GM15510 (cell line): ENCODE results near the gene BIVM.

ENCODE experiments used
- POLR2A ChIP-seq: IDR thresholded peaks from 3 replicates; pipeline ENCODE4 v1.6.1; 2011; ENCODE audit warnings: borderline replicate concordance; ENCODE audit not compliant: insufficient read length; ENCODE audit errors: extremely low read depth

Gene BIVM

DNA sequence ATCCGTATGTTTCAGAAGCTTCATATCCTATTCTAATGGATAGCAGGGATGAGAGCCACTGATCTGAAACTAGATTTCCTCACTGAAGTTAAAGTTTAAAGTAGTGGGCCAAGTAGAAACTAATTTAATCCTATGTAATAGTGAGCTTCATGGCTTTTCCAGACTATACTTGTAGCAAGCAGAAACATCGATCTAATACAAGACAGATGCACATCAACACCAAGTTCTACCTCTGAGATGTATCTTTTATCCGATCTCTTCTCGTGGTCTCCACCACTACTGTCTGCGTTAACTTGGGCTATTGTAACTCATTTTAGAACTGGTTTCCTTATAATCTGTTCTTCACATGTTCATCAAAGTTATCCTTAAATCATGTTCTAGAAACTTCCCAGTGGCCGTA lies 50.0 kb downstream of the BIVM start:
- TF ChIP-seq POLR2A = no peak

DNA sequence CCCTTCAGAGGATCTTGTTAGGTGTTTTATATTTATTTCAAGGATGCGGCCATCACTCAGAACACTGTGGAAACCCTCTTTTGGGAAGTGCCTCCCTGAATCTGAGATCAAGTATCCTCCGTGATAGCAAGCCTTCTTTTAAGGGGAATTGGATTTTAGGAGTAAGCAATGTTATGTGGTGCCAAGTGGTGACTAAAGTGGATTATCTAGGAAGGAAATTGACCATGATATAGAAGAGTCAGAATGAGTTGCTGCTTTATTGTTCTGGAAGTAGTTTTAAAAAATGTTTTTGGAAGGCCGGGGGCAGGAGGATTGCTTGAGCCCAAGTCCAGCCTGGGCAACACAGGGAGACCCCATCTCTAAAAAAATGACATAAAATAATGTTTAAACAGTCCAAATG lies 53.6 kb downstream of the BIVM start:
- TF ChIP-seq POLR2A = no peak

DNA sequence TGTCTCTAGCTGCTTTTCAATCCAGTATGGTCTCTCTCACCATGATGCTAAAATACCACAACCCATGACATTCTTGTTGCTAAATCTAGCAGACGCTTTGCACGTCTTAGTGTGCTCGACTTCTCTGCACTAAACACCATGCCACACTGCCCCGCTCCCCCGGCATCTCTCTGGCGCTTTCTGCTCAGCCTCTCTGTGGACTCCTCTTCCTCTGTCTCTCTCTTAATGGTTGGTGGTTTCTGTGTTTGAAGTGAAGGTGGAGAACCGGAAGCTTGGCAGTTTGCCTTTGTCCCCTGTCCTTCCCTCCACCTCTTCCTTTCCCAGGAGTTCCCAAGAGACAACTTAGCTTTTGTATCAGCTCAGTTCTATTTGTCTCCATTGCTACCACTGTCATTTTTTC lies 55.8 kb downstream of the BIVM start:
- no peak for TF ChIP-seq POLR2A

DNA sequence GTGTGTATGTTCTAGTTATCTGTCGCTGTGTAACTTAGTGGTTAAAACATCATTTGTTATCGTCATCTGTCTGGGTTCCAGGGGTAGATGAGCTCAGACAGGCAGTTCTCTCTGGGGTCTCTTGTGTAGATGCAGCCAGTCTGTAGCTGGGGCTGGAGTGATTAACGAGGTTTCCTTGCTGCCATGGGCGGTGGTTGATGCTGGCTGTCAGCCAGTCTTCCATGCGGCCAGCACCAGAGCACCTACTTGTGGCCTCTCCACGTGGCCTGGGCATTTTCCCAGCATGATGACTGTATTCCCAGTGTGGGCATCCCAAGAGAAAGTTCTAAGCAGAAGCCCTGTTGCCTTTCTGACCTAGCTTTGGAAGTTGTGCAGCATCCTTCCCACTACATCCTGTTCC lies 57.6 kb downstream of the BIVM start:
- TF ChIP-seq POLR2A = no peak

DNA sequence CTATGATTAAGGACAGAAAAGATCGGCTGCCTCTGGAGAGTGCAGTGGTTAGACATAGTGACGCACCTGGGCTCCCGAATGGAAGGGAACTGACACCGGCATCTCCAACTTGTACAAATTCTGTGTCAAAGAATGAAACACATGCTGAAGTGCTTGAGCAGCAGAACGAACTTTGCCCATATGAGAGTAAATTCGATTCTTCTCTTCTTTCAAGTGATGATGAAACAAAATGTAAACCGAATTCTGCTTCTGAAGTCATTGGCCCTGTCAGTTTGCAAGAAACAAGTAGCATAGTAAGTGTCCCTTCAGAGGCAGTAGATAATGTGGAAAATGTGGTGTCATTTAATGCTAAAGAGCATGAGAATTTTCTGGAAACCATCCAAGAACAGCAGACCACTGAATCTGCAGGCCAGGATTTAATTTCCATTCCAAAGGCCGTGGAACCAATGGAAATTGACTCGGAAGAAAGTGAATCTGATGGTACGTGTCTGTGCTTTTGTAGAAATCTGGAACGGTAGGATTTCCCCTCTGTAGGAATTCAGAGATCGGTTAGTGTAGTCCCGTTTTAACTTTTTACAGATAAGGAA lies 63.8 kb downstream of the BIVM start:
- TF ChIP-seq POLR2A = no peak

DNA sequence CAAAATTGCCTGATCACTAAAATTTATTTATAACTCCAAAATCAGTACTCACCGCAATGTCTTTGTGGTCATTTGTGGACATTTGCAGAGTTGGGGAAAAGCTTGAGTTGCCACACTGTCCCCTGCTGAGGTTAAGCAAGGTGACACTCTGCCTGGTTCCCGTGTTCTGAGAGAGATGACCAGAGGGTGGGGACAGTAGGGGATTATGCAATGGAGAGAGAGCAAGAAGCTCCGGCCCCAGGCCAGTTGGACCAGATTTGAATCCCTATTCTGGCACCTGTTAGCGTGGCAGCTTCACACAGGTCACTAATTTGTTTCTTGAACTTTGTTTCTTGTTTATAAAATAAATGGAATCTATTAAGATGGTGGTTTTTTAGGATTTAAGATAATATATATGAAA lies 64.7 kb downstream of the BIVM start:
- TF ChIP-seq POLR2A = no peak

DNA sequence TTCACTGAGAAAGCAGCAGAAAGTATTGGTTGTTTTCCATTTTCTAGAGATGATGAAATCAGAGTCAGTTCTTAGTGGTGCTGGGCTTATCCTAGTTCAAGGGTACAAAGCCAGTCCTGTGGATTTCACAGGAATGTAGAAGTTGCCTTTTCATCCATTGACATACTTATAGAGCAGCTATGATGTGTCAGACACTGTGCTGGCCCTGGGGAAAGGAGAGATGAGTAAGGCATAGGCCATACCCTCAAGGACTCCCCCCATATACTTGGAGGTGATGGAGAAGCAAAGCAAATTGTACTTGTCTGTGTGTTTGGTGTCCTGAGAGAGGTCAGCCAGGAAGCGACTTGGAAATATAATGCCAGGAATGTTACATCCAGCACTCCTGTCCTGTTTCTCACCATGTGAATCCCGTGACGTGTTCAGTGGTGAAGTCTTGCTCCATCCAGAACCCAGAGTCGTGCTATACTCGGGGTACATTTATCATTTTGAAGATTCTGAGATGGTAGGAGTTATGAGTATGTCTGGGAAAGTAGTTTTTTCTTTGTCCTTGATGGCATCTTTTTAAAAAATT lies 69.5 kb downstream of the BIVM start:
- TF ChIP-seq POLR2A = no peak

DNA sequence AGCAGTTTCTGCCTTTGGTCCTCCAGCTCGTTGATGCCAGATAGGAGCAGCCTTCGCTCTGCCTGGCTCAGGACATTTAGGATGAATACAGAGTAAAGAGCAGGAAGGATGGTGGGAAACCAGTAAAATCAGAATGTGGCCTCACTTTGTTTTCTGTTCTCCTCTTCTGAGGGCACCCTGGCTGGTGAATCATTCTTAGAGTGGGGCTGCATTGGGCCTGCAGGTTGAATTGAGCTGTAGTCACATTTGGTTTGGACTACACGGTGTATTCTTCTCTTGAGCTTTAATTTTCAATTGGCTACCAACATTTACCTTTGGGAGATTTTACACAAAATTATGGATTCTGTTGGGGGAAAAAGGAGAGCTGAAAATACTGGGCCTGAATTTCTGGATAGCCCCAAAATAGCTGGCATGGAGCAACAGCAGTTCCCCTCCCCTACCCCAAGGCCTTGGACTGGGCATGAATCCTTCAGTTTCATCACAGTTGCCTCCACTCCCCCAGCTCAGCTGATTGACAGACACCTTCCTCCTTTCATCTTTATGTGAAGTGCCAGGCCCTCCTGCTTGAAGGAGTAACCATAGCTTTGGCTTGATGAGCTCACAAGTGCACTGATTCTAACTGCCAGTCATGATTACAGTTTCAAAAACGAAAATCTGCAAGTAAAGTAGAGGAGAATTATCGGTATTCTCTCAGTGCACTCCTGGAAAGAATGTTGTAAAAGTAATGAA lies 71.2 kb downstream of the BIVM start:
- TF ChIP-seq POLR2A = no peak

DNA sequence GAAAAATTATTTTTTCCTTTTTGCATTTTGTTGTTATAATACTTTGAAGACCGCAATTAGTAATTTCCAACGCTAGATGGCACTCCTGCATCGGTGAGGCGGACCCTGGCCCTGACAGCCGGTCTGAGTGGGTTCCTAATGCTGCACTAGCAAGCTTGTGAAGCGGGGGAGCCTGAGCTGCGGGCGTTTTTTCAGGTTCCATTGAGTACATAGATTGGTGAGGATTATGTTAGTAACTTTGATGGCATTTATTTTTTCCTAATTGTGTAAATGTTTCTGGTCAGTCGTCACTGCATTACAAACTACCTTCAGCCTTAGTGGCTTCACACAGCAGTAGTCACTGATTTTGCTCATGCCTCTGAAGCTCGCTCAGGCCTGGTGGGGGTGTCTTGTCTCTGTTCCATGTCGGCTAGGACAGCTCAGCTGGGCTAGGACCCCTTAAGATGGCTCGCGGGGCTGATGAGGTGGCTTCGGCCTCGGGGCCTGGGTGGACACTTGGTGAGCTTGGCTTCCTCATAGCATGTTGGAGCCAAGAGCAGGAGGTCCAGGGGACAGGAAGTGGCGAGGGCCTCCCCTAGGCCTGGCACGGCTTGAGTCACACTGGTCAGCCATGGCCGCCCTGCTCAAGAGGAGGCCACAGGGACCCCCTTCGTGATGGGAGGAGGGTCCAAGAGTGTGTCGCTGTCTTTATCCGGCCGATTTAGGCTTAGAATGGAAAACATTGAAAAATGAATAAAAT lies 71.9 kb downstream of the BIVM start:
- no peak for TF ChIP-seq POLR2A

DNA sequence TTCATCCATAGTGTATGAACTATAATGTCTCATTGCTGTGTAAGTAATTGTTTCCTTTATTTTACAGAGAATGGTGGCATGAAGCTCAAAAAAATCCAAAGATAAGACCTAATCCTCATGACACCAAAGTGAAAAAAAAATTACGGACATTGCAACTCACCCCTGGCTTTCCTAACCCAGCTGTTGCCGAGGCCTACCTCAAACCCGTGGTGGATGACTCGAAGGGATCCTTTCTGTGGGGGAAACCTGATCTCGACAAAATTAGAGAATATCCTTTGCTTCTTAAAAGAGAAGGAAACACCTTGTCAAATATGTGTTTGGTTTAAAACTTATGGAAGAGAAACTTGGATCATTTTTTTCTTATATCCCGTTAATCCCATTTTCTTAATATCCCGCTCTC lies 73.2 kb downstream of the BIVM start:
- no peak for TF ChIP-seq POLR2A

DNA sequence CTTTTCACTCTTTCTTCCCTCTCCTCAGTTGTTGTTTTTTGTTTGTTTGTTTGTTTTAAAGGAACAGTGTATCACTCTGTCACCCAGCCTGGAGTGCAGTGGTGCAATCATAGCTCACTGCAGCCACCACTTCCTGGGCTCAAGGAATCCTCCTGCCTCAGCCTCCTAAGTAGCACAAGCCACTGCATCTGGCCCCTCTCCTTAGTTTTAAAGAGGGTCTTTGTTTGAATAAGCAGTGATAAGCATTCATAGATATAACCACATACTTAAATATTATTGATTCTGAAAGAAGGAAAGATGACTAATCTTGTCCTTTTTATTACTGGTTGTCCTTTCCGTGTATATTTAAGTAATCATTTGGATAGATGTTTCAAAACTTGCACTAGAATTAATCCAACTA lies 73.6 kb downstream of the BIVM start:
- no peak for TF ChIP-seq POLR2A

DNA sequence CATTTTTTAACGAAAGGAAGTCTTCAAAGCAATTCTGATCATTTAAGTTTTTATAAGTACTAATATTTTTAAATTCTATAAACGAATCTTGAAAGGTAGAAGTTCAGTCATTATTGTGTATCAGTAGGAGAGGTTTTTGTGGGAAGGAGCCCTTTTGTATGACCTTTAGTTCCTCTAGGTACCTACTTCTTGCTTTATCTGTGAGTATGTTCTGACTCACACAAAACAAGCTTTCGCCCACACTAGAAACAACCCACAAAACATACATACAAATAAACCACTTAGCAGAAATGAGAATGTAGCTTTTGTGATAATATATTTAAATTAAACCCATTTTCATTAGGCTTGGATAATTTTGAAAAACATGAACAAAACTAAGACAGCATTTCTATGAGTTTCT lies 74.7 kb downstream of the BIVM start:
- TF ChIP-seq POLR2A = no peak

DNA sequence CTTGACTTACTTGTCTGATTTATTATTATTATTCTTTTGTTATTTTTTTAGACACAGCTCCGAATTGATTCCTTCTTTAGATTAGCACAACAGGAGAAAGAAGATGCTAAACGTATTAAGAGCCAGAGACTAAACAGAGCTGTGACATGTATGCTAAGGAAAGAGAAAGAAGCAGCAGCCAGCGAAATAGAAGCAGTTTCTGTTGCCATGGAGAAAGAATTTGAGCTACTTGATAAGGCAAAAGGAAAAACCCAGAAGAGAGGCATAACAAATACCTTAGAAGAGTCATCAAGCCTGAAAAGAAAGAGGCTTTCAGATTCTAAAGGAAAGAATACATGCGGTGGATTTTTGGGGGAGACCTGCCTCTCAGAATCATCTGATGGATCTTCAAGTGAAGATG lies 76.3 kb downstream of the BIVM start:
- TF ChIP-seq POLR2A = no peak

DNA sequence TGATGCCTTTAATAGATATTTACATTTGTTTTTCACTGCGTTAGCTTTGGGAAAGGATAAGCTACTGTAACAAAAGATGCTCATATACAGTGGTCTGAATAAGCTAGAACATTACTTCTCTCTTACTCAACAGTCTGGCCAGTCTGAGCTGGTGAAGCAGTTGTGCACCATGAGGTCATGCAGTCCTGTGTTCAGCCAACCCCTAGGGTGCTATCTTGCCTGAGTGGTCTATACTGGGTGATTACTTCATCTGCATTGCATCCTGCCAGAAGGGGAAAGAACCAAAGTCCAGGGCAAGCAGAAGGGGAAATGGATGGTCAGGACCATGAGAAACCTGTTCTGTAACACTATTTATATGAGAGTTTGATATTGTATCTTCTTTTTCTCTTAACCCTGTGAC lies 78.4 kb downstream of the BIVM start:
- no peak for TF ChIP-seq POLR2A

DNA sequence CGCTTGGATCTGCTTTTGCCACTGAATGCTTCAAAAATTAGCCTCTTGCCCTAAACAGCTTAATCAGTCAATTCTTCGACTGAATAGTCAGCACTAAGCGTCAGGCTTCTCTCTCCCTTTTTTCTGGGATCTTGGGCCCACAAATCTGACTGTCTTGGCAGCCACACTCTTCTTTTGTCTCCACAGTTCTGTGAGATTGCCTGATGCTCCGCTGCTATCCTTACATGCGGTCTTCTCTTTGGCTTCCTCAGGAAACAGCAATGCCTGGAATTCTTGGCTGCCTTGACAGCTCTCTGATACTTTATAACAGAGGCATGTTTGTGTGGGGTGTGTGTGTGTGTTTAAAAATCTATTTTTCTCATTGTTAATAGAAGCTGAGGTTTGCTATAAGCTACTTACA lies 79.6 kb downstream of the BIVM start:
- no peak for TF ChIP-seq POLR2A
